NCI-H526 treated with DMSO at 0.1 percent for 48 hours (cell line): ENCODE results near the gene ANGEL2.
"Not testable (repeated sequence)": the region's sequence is repeated elsewhere in the genome, so short reads cannot be mapped to it uniquely, and the experiment has no call there.

ENCODE experiments used
- DNase-seq: peaks from one replicate; lab custom pipeline; 2025; lab: John Stamatoyannopoulos, UW

Gene ANGEL2

DNA sequence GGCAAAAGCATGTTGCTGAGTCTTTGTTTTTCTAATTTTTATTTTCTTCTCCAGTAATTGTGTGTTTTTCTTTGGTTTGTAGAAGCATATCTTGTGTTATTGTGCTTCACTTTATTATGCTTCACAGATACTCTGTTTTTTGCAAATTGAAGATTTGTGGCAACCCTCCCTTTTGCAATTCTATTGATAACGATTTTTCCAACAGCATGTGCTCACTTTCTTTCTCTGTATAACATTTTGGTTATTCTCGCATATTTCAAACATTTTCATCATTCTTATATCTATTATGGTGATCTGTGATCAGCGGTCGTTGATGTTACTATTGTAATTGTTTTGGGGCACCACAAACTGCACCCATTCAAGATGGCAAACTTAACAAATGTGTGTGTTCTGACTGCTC lies 3.8 kb upstream of the ANGEL2 start:
- DNase-seq = no peak

DNA sequence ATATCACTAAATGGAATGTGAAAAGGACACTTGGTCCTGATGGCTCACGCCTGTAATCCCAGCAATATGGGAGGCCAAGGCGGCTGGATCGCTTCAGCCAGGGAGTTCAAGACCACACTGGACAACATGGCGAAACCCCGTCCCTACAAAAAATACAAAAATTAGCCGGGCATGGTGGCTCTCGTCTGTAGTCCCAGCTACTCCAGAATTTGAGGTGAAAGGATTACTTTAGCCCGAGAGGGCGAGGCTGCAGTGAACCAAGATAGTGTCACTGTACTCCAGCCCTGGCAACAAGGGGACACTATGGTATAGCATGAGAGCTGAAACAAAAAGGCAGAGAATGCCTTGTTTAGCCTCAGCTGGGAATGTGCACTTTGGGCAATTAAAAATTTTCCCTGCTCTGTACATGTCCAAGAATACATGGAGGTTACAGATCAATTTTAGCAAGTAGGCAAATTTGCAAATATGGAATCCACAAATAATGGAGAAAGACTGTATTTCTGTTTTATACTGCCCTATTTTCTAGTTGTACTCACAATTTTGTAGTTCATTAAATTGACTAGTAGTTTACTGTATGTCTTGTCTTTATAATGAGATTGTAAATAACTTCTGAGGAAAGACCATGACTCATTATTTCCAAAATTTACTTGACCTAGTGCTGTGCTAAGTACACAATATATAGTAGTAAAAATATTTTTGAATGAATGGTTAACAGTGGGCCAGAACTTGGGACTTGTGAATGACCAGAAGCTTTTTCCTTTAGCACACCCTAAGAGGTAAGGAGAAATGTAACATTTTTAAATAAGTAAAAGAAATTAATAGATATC lies 2.0 kb upstream of the ANGEL2 start:
- DNase-seq = no peak

DNA sequence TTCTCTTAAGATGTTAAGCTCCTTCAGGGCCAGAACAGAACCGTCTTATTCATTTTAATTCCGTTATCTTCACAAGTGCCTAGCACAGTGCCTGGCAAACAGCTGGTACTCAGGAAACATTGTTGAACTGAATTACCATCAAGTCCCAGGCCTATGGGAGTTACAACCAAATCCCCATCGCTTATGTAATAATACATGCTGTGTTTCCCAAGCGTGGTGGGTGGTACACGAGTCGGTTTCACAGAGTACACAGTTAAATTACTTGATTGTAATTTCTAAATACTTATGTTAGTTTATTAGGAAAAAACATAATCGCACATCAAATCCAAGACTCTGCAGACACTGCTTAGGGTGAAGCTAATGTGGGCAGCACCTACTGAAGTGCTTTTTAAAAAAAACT lies 1.0 kb downstream of the ANGEL2 start:
- DNase-seq = peak; percentile 27

DNA sequence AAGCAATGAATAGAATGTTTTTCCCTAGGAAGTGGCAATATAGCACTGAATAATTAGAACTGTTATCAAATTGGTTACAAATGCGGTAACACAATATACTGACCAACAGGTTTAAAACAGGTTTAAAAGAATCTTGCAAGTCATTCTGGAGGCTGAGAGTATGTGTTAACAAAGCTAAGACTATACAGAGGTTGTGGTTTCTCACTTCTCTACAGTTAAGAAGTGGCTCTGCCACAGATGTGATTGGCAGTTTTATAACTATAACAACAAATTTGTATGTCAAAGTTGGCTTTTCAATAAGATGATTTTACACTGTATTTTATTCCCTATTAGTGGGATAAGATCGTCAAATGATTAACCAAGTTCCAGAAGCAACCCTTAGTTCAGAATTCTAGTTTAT lies 7.1 kb downstream of the ANGEL2 start:
- no peak for DNase-seq

DNA sequence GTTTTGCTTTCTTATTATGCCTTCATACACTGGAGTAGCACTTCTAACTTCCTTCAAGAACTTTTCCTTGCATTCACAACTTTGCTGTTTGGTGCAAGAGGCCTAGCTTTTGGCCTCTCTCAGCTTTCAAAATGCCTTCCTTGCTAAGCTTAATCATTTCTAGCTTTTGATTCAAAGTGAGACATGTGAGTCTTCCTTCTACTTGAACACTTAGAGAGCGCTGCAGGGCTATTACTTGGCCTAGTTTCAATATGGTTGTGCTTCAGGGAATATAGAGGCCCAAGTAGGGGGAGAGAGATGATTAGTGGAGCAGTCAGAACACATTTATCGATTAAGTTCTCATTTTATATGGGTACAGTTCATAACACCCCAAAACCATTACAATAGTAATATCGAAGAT lies 12.4 kb downstream of the ANGEL2 start:
- no peak for DNase-seq

DNA sequence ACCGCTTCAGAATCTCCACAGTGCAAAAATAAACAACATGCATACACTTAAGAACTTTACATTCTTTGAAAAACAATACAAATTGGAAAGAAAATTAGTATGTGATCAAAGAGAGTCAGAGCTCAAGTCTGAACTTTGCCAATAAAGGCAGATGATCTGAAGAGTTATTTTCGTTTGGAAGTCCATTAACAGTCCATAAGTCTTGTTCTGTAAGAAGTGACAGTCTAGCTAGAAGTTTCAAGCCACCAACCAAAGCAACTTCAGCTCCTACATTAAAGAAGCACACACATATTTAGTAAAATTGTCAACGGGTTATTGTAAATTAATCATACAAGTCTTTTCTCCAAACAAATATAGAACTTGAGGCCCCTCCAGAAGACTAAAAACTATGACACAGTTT lies 20.7 kb downstream of the ANGEL2 start:
- DNase-seq = no peak

DNA sequence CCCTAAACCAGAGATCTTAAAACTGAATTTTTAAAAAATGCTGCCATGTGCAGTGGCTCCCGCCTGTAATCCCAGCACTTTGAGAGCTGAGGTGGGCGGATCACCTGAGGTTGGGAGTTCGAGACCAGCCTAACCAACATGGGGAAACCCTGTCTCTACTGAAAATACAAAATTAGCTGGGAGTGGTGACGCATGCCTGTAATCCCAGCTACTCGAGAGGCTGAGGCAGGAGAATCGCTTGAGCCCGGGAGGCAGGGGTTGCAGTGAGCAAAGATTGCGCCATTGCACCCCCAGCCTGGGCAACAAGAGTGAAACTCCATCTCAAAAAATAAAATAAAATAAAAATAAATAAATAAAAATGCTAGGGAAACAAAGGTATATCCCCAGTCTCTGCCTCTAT lies 21.7 kb downstream of the ANGEL2 start:
- not testable (repeated sequence) for DNase-seq

DNA sequence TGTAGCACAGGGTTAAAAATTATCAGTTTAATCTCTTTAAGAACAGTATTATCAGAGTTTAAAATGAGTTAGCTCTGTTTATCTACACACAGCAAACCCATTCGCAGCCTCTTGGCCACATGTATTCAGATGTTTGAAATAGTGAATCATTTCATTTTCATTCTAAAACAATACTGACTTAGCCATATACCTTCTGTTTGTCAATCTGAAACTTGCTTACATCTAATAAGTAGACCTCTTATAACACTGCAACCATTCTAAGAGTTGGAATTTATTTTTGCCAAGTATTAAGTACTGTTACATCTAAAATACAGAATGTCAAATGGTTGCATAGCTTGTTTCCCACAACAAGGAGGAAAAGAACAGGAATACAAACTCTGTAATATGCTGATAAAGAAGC lies 25.4 kb downstream of the ANGEL2 start:
- DNase-seq = no peak

DNA sequence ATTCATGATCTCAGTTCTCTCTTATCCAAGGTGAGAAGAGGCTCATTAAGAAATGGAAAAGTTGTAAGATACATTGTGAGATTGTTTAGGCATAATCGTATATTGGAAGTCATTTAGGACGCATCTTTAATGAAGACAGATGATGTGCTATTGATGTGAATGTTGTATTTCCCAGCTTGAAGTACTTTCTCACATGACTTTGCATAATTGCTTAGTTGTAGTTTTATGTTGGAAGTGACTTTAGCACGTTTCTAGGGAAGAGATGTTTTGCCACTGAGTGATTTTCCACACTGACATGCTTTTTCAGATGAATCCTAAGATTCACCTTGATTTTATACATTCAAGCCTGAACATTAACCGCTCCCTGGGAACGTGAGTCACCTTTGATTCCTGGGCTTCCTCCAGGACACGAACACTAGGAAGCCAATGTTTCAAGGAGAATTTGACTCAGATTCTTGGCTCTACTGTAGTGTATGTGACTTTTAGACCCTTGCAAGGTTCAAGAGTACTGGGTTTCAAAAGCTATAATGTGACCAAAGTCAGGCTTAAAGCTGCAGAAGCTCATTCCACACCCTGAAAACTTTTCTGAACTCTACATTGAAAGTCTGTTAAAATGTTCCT lies 27.9 kb downstream of the ANGEL2 start:
- no peak for DNase-seq

DNA sequence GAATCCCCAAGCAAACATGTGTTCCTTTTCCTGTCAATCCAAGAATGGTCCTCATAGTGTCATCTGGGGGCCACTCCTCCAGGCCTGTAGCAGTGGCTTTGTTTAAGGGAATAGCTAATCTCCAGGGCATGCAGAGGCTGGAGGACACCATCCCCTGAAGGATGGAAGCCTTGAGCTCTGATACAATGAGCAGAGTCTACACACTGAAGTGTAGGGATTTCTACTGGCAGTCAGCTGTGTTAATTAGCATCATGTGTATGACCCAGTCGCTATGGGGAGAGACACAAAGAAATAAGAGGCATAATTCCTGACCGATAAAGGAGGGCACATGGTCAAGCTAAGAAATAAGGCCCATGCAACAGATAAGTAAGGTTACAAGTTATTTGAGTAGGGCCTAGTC lies 29.1 kb downstream of the ANGEL2 start:
- no peak for DNase-seq

DNA sequence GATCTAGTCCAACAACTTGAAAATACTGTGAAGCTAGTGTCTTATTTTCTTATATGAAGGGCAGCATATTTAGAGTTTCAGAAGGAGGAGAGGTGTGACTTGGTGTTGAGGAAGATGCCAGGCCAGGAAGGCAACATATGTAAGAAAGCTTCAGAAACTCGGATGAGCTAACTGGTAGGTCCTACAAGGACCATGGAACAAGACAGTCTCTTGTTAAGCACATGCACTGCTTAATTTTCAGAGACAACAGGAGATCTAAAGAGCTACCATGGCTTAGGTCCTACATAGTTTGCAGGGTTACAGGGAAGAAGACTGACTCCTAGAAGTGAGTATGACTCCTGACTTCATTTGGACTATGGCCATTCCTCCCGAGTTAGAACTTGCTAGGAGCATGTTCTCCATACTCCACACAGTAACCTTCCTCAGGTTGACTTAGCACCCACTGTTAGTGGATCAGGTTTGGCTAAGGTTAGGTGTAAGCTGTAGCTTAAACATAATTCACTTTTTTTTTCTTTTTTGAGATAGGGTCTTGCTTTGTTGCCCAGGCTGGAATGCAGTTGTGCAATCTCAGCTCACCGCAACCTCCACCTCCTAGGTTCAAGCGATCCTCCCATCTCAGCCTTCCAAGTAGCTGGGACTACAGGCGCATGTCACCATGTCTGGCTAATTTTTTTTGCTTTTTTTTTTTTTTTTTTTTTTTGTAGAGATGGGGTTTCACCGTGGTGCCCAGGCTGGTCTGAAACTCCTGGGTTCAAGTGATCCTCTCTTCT lies 31.0 kb downstream of the ANGEL2 start:
- no peak for DNase-seq

DNA sequence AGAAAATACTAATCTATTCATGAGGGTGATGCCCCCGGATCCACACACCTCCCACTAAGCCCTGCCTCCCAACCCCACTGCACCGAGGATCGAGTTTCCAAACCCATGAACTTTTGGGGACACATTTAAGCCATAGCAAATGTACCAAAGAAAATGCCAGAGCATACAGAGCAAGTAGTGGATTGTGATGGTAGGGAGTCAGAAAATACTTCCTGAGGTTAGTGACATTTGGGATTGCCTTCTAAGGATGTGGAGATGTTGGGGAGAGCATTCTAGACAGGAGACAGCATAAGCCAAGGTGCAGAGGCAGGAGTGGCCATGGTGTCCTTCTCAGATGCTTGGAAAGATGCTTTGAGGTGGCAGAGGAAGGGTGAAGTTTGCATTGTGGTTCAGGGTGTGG lies 32.2 kb downstream of the ANGEL2 start:
- no peak for DNase-seq

DNA sequence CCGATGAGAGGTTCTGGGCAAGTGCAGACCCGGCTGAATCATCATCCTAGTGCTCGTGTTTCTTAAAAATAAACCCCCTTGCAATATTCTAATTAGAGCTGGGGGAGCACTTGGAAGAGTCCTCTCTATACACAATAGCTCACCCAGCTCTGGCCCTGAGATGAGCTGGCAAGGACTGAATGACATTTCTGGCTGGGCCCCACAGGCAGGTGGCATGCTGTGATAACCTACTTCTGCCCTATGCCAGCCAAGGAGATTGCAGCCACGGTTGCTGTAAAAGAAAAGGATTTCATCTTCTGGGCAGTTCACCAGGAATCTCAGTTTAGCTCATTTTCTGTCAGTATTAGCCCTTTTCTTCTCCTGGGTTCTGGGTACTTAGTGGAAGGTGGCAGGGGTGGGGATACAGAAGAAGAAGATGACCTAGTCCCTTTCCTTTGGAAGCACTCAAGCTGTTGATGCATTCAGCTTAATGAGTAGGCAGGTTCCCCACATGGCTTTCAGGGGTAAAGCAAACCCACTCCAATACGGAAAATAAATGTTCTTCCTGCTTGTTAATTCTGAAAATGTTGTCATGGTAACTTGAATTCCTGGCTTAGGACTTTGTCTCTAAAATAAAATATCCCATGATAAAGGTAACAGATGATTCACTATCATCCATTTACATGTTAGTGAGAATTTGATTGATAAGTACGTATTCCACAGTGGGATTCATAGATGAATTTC lies 33.1 kb downstream of the ANGEL2 start:
- no peak for DNase-seq

DNA sequence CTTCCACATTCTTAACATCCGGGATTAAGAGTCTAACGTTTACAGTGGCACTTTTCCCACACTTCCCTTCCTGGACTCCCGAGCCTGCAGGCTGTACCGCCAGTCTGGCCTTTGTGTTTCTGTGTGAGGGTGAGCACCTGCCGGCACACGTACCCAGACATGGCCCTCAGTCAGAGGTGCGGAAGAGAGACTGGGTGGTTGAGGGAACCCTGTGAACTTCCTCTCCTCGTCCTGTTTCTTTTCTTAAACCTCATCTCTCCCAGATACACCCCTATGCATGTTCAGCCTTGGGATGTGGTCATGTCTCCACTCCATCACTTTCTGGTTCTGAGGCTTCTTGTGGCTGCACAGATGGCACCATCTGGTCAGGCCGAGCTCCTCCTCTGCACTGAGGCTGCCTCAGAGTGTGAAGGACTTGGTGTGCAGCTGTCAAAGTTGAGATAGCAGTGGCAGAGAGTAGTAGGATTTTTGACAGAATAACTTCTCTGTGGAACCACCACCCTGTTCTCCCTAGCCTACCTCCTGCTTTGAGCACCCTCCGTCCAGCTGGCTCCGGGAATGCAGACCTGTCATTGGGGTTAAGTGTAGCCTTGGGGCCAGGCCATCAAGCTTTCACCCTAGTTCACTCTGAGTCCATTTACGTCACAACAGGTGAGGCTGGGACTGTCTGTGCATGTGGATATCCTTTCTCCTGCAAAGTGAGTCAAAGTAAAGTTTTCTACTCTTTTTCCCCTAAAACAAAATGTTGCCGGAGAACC lies 33.9 kb downstream of the ANGEL2 start:
- DNase-seq = no peak

DNA sequence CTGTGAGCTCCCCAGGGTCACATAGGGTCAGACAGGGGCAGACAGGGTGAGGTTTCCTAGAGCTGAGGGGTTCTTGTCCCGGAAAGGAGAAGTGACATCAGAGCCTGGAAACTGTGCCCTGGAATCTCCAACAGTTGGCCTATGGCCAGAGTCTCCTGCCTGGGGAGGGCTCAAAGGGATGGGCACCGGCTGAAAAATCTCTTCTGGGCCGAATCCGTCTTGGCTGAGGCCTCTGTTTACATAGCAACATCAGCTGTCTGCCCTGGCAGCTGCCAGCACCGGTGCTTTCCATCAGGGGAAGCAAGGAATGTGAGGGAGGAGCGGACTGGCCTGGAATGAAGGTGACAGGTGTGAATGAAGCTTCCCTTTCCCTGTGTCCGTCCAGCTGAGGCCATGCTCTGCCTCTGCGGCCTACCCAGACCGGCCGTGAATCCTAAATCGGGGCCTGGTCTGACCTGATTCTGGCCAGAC lies 34.6 kb downstream of the ANGEL2 start:
- no peak for DNase-seq

DNA sequence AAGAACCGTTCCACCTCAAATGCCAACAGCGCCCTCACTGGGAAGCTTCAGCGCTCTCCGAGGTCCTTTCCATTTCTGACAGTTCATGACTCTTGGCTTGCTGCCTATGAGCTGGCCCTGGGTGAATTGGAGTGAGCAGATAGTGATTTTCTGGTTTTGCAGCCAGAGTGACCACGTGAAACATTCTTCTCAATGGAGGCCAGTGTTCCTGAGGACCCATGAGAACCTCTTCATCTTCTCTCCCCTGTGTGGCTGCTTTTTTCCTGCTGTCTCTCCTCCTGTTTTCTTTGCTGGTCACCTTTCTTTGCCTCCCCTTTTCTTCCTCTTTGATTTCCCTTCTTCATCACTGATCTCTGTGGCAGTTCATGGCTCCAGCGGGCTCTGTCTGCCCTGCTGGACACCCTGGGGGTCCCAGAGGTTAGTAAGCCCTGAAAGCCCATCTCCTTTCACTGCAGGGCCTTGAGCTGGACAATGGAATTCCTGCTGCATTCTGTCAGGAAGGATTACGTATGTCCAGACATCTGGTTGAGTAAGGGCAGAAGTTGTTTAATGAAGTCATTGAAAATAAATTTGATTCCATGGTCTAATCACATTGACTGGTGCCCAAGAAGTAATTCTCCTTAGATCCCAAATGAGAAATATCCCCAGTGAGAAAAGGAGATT lies 35.4 kb downstream of the ANGEL2 start:
- DNase-seq = no peak

DNA sequence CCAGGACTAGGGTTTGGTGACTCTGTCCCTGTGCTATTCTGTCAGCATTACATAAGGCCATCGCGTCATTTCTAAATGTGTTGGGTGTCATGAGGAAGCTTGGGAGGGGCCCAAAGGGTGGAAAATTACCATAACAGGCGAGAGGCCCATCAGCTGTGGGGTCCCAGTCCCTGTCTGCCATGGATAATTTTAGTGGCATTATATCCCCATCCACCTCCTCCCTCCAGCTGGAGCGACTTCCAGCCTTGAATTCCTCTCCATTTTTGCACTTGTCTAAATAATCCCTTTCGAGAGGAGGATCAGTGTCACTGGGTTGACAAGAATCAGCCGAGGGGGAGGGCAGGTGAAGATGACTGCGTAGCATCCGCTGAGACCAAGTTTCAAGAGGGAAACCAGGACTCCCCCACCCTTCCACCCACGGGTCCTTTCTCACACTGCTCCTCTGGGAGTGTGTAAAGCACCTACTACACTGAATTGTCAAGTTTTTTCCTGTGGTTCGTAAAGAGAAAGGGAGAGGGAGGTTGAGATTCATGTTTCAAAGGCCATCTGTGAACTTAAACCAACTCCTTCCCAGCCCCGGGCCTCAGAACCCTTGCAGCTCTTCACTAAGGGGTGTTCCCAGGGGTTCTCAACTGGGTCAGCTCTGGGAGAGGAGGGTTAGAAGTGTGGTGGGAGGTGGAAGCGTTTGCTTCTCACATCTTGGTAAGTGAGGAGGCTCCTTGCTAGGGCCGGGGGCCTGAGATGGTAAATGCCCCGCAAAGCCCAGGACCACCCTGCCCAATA lies 36.1 kb downstream of the ANGEL2 start:
- DNase-seq = no peak

DNA sequence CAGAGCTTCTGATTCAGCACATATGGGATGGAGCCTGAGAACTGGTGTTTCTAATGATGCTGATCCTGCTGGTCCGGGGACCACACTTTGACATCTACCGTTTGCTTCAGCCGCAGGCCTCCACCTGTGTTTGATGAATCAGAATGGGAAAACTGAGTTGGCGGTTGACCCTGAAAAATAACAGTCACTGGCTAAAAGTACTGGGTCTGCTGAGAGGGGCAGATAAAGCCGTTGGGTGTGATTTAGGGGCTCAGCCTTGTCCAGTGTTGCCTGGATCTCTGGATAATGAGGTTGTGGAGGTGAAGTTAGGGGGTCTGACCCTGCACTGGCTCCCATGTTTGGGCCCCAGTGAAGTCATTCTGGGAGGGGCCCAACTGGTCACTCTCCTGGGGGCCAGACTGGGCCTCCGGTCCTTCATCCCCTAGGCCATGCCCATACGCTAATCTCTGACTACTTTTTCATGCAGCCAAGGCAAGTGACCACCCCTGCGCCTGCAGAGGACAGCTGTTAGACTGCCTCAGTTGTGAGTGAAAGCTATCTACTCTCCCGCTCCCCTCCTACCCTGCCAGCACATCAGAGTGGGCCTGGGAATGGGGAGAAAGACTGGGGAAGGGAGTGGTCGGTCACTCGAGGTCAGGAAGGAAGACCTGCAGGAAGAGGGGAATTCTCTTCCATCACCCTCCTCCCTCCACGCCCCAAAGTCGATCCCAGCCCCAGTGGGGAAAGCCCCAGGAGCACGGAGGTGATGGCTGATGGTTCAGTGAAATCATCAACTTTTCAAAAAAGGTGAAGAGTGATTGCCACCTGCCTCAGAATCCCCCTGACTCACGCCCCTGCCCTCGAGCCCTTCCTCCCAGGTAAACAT lies 37.7 kb downstream of the ANGEL2 start:
- DNase-seq = no peak

DNA sequence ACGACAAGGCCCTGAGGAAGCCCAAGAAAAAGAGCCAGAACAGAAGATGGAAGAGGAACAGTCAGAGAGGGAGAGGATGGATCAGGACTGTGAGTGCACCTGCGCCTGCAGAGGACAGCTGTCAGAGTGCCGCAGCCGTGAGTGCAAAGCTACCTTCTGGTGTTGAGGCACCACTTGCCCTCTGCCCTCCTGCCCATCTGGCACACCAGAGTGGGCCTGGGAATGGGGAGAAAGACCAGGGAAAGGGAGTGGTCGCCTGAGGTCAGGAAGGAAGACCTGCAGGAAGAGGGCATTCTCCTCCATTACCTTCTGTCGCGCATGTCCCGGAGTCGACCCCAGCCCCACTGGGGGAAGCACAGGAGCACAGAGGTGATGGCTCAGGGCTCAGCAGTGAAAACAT lies 39.1 kb downstream of the ANGEL2 start:
- no peak for DNase-seq
